Measurements from ENCODE around the gene CHD9. TPM values are rescaled to one million over a fixed set of nuclear protein-coding genes. Genes with fewer than 3 reads are reported as not detected.

The CHD9 gene
- total and polyA plus RNA-seq, 4 donors: 6.2 to 46.6 (median 32.5) TPM

DNA sequence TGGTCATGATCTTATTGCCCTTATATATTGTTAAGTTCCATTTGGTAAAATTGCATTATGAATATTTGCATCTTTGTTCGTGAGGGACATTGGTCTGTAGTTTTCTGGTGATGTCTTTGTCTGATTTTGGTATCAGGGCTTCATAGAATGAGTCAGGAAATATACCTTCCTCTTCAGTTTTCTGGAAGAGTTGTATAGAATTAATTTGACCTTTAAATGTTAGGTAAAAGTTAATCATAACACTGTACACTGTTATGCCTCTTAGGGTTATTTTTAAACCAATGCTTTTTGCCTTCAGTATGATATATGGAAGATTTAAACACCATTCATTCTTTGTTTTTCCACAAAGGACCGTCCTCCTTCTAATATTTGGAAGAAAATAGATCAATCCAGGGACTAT lies 180.0 kb downstream of the CHD9 start:
- H3K27me3 ChIP-seq (ENCODE audit: control insufficient read depth in 4 of 4, insufficient read depth in 4 of 4, low read length in 3 of 4): no peaks in the 10 kb centered on the region
- no peak for DNase-seq (ENCODE audit: low spot score)
- H3K9me3 ChIP-seq (ENCODE audit: control insufficient read depth in 4 of 4, low read length in 3 of 4): no peaks in the 10 kb centered on the region
- no peak overlapping the region for H3K9ac ChIP-seq (ENCODE audit: low read depth in 1 of 2, low read length in 2 of 2)
- 97% methylated on average over 2 of the region's 2 CpGs for WGBS
- TF ChIP-seq HNF4G (IDR thresholded peaks at IDR 0.05) (no peak), FOXA2 (IDR thresholded peaks at IDR 0.05) (no peak), EGR1 (IDR thresholded peaks at IDR 0.05; ENCODE audit: low read depth in 2 of 2) (no peak), FOXA1 (IDR thresholded peaks at IDR 0.05) (no peak), JUND (IDR thresholded peaks at IDR 0.05) (no peak), SP1 (IDR thresholded peaks at IDR 0.05) (no peak), RXRA (IDR thresholded peaks at IDR 0.05) (no peak), RAD21 (IDR thresholded peaks at IDR 0.05) (no peak), NR2F2 (IDR thresholded peaks at IDR 0.05) (no peak), YY1 (IDR thresholded peaks at IDR 0.05) (no peak), HNF4A (conservative IDR thresholded peaks at IDR 0.05) (no peak), TAF1 (conservative IDR thresholded peaks at IDR 0.05) (no peak), GABPA (IDR thresholded peaks at IDR 0.05 in 1 of 2, conservative IDR thresholded peaks at IDR 0.05 in 1 of 2) (no peak)
- TF ChIP-seq, protein P1, sequence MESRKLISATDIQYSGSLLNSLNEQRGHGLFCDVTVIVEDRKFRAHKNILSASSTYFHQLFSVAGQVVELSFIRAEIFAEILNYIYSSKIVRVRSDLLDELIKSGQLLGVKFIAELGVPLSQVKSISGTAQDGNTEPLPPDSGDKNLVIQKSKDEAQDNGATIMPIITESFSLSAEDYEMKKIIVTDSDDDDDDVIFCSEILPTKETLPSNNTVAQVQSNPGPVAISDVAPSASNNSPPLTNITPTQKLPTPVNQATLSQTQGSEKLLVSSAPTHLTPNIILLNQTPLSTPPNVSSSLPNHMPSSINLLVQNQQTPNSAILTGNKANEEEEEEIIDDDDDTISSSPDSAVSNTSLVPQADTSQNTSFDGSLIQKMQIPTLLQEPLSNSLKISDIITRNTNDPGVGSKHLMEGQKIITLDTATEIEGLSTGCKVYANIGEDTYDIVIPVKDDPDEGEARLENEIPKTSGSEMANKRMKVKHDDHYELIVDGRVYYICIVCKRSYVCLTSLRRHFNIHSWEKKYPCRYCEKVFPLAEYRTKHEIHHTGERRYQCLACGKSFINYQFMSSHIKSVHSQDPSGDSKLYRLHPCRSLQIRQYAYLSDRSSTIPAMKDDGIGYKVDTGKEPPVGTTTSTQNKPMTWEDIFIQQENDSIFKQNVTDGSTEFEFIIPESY (IDR thresholded peaks at IDR 0.05): no peak
- TF ChIP-seq, protein P2, sequence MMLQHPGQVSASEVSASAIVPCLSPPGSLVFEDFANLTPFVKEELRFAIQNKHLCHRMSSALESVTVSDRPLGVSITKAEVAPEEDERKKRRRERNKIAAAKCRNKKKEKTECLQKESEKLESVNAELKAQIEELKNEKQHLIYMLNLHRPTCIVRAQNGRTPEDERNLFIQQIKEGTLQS (IDR thresholded peaks at IDR 0.05): no peak
- TF ChIP-seq, protein P3, sequence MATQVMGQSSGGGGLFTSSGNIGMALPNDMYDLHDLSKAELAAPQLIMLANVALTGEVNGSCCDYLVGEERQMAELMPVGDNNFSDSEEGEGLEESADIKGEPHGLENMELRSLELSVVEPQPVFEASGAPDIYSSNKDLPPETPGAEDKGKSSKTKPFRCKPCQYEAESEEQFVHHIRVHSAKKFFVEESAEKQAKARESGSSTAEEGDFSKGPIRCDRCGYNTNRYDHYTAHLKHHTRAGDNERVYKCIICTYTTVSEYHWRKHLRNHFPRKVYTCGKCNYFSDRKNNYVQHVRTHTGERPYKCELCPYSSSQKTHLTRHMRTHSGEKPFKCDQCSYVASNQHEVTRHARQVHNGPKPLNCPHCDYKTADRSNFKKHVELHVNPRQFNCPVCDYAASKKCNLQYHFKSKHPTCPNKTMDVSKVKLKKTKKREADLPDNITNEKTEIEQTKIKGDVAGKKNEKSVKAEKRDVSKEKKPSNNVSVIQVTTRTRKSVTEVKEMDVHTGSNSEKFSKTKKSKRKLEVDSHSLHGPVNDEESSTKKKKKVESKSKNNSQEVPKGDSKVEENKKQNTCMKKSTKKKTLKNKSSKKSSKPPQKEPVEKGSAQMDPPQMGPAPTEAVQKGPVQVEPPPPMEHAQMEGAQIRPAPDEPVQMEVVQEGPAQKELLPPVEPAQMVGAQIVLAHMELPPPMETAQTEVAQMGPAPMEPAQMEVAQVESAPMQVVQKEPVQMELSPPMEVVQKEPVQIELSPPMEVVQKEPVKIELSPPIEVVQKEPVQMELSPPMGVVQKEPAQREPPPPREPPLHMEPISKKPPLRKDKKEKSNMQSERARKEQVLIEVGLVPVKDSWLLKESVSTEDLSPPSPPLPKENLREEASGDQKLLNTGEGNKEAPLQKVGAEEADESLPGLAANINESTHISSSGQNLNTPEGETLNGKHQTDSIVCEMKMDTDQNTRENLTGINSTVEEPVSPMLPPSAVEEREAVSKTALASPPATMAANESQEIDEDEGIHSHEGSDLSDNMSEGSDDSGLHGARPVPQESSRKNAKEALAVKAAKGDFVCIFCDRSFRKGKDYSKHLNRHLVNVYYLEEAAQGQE (IDR thresholded peaks at IDR 0.05): no peak
- TF ChIP-seq, protein P4, sequence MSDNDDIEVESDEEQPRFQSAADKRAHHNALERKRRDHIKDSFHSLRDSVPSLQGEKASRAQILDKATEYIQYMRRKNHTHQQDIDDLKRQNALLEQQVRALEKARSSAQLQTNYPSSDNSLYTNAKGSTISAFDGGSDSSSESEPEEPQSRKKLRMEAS (IDR thresholded peaks at IDR 0.05): no peak
- TF ChIP-seq, protein P5, sequence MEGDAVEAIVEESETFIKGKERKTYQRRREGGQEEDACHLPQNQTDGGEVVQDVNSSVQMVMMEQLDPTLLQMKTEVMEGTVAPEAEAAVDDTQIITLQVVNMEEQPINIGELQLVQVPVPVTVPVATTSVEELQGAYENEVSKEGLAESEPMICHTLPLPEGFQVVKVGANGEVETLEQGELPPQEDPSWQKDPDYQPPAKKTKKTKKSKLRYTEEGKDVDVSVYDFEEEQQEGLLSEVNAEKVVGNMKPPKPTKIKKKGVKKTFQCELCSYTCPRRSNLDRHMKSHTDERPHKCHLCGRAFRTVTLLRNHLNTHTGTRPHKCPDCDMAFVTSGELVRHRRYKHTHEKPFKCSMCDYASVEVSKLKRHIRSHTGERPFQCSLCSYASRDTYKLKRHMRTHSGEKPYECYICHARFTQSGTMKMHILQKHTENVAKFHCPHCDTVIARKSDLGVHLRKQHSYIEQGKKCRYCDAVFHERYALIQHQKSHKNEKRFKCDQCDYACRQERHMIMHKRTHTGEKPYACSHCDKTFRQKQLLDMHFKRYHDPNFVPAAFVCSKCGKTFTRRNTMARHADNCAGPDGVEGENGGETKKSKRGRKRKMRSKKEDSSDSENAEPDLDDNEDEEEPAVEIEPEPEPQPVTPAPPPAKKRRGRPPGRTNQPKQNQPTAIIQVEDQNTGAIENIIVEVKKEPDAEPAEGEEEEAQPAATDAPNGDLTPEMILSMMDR (IDR thresholded peaks at IDR 0.05; ENCODE audit: low read depth, low read length, missing input control): no peak
- H3K4me1 ChIP-seq (ENCODE audit: control insufficient read depth in 4 of 4, insufficient read depth in 4 of 4, low read length in 3 of 4): peaks cover 0 to 3% (median 2%) of the 10 kb centered on the region in 4 donors
- H3K27ac ChIP-seq (ENCODE audit: low read depth in 1 of 2, low read length in 2 of 2): no peak overlapping the region
- H3K36me3 ChIP-seq (ENCODE audit: control insufficient read depth in 4 of 4, insufficient read depth in 3 of 4, low read depth in 1 of 4, low read length in 3 of 4): peaks cover 2 to 52% (median 42%) of the 10 kb centered on the region in 4 donors
- no peak overlapping the region for H3K4me3 ChIP-seq (ENCODE audit: low read depth in 1 of 3, low read length in 3 of 3)

Measured in liver (tissue), 9 donors.